GM19351 (cell line): ENCODE results near the gene NCS1.

Experiments
- ATAC-seq: cut with Tn5 transposase; IDR thresholded peaks from one replicate; pipeline ENCODE4 v1.9.1; 2021; ENCODE audit warnings: mild to moderate bottlenecking, moderate library complexity; ENCODE audit not compliant: unreplicated experiment

NCS1 gene

GRCh38 chr9:130284690-130285089, 112.5 kb downstream of the NCS1 start:
- no peak for ATAC-seq

- no peak for ATAC-seq
Measured at GRCh38 chr9:130285271-130285670, 113.1 kb downstream of the NCS1 start.

GRCh38 chr9:130286072-130286770, 114.0 kb downstream of the NCS1 start:
- ATAC-seq, result no peak
